ENCODE data around the gene EFCAB8. TPM values are rescaled to one million over a fixed set of nuclear protein-coding genes. Genes with fewer than 3 reads are reported as not detected.
"Not testable (repeated sequence)": the region's sequence is repeated elsewhere in the genome, so short reads cannot be mapped to it uniquely, and the experiment has no call there.

EFCAB8 gene
- total RNA-seq, 1 donor from 2014 or later: 0.32 TPM

GRCh38 chr20:32970115-32970972, 111.6 kb downstream of the EFCAB8 start:
- H3K36me3 Mint-ChIP-seq (ENCODE audit: low read depth): no peaks in the 10 kb centered on the region
- TF ChIP-seq CTCF (IDR thresholded peaks at IDR 0.05): no peak
- H3K27me3 Mint-ChIP-seq (ENCODE audit: low read depth): peaks cover 11% of the 10 kb centered on the region
- H3K27ac Mint-ChIP-seq (ENCODE audit: unreplicated experiment): no peak overlapping the region
- H3K4me3 Mint-ChIP-seq (ENCODE audit: unreplicated experiment): no peak overlapping the region
- H3K9me3 Mint-ChIP-seq (ENCODE audit: low read depth): no peaks in the 10 kb centered on the region
- H3K4me1 Mint-ChIP-seq (ENCODE audit: low read depth): no peaks in the 10 kb centered on the region
- DNase-seq (ENCODE audit: low spot score): peak; percentile 47

- no peak overlapping the region for H3K4me3 Mint-ChIP-seq (ENCODE audit: unreplicated experiment)
- peak; percentile 48 for DNase-seq (ENCODE audit: low spot score)
- H3K36me3 Mint-ChIP-seq (ENCODE audit: low read depth): no peaks in the 10 kb centered on the region
- H3K4me1 Mint-ChIP-seq (ENCODE audit: low read depth): no peaks in the 10 kb centered on the region
- H3K27me3 Mint-ChIP-seq (ENCODE audit: low read depth): peaks cover 10% of the 10 kb centered on the region
- no peak overlapping the region for H3K27ac Mint-ChIP-seq (ENCODE audit: unreplicated experiment)
- no peaks in the 10 kb centered on the region for H3K9me3 Mint-ChIP-seq (ENCODE audit: low read depth)
- no peak for TF ChIP-seq CTCF (IDR thresholded peaks at IDR 0.05)
These were observed 112.2 kb downstream of the EFCAB8 start for GRCh38 chr20:32970973-32971300.

- Mint-ChIP-seq H3K27ac (ENCODE audit: unreplicated experiment) (no peak overlapping the region), H3K27me3 (ENCODE audit: low read depth) (peaks cover 5% of the 10 kb centered on the region), H3K4me3 (ENCODE audit: unreplicated experiment) (no peak overlapping the region), H3K36me3 (ENCODE audit: low read depth) (no peaks in the 10 kb centered on the region), H3K4me1 (ENCODE audit: low read depth) (no peaks in the 10 kb centered on the region), H3K9me3 (ENCODE audit: low read depth) (peaks cover 6% of the 10 kb centered on the region)
- DNase-seq (ENCODE audit: low spot score): no peak
- TF ChIP-seq CTCF (IDR thresholded peaks at IDR 0.05): no peak
These were observed 113.0 kb downstream of the EFCAB8 start for GRCh38 chr20:32971703-32972161.

- Mint-ChIP-seq H3K4me1 (ENCODE audit: low read depth) (no peaks in the 10 kb centered on the region), H3K4me3 (ENCODE audit: unreplicated experiment) (no peak overlapping the region), H3K27ac (ENCODE audit: unreplicated experiment) (no peak overlapping the region), H3K36me3 (ENCODE audit: low read depth) (no peaks in the 10 kb centered on the region), H3K27me3 (ENCODE audit: low read depth) (peaks cover under 1% of the 10 kb centered on the region), H3K9me3 (ENCODE audit: low read depth) (peaks cover 6% of the 10 kb centered on the region)
- DNase-seq (ENCODE audit: low spot score): peak; percentile 83
- no peak for TF ChIP-seq CTCF (IDR thresholded peaks at IDR 0.05)
These were observed 113.7 kb downstream of the EFCAB8 start for GRCh38 chr20:32972181-32973076.

GRCh38 chr20:32973077-32973717, 114.5 kb downstream of the EFCAB8 start:
- TF ChIP-seq CTCF (IDR thresholded peaks at IDR 0.05): no peak
- H3K4me1 Mint-ChIP-seq (ENCODE audit: low read depth): no peaks in the 10 kb centered on the region

GRCh38 chr20:32974204-32975064, 115.7 kb downstream of the EFCAB8 start:
- not testable (repeated sequence) for H3K36me3 Mint-ChIP-seq (ENCODE audit: low read depth); H3K9me3 Mint-ChIP-seq (ENCODE audit: low read depth)

More at GRCh38 chr20:32973077-32973717, 114.5 kb downstream of the EFCAB8 start:
- Mint-ChIP-seq H3K36me3 (ENCODE audit: low read depth) (no peaks in the 10 kb centered on the region), H3K4me3 (ENCODE audit: unreplicated experiment) (no peak overlapping the region), H3K9me3 (ENCODE audit: low read depth) (peaks cover 6% of the 10 kb centered on the region), H3K27me3 (ENCODE audit: low read depth) (peaks cover 3% of the 10 kb centered on the region), H3K27ac (ENCODE audit: unreplicated experiment) (no peak overlapping the region)
- DNase-seq (ENCODE audit: low spot score): no peak

More at GRCh38 chr20:32974204-32975064, 115.7 kb downstream of the EFCAB8 start:
- not testable (repeated sequence) for H3K4me1 Mint-ChIP-seq (ENCODE audit: low read depth); H3K4me3 Mint-ChIP-seq (ENCODE audit: unreplicated experiment); H3K27me3 Mint-ChIP-seq (ENCODE audit: low read depth); H3K27ac Mint-ChIP-seq (ENCODE audit: unreplicated experiment)
- DNase-seq (ENCODE audit: low spot score): peak; percentile 35
